Measurements from ENCODE around the gene CORIN. TPM values are rescaled to one million over a fixed set of nuclear protein-coding genes. Genes with fewer than 3 reads are reported as not detected.

CORIN gene
- total and polyA plus RNA-seq, 2 donors (not counting 3 experiments of a cell fraction or from before 2014, with no cell fraction given), result 0.07 to 0.40 TPM

- DNase-seq (ENCODE audit: low read depth, low spot score) (no peak), FAIRE-seq (no peak)
- no peaks in the 10 kb centered on the region for H3K36me3 ChIP-seq (ENCODE audit: control insufficient read depth in 2 of 2, extremely low read depth in 1 of 2, insufficient read depth in 2 of 2, low read length in 2 of 2)
- ChIA-PET POLR2A (no interaction called here), CTCF (no interaction called here)
- dilution Hi-C loops (cut with MboI; ENCODE audit: extremely low pct_ligation_motif_present, low sequenced_read_pairs), result no loop called here
- no peaks in the 10 kb centered on the region for H4K20me1 ChIP-seq (replicated peaks; ENCODE audit: control insufficient read depth, extremely low read depth, insufficient read depth, low read length)
- intact Hi-C loops (cut with micrococcal nuclease), result no loop called here
- H3K4me2 ChIP-seq (ENCODE audit: insufficient read depth, low read length), result no peak overlapping the region
- TF ChIP-seq POLR2A (IDR thresholded peaks at IDR 0.05; ENCODE audit: low read depth, low read length), result no peak
- no peak for TF ChIP-seq MAX (IDR thresholded peaks at IDR 0.05; ENCODE audit: insufficient read depth, insufficient read length)
- no peak for TF ChIP-seq POLR2AphosphoS5 (IDR thresholded peaks at IDR 0.05; ENCODE audit: insufficient read depth, low read depth, low read length)
- no peak for TF ChIP-seq CTCF (IDR thresholded peaks at IDR 0.05; ENCODE audit: extremely low read depth in 1 of 2, insufficient read depth in 1 of 2, low read depth in 1 of 2, low read length in 2 of 2)
- no peak for TF ChIP-seq GATA2 (IDR thresholded peaks at IDR 0.05; ENCODE audit: insufficient read depth, insufficient read length, low read depth, low read length)
- TF ChIP-seq JUN (IDR thresholded peaks at IDR 0.05; ENCODE audit: borderline replicate concordance, insufficient read depth, insufficient read length, low read depth), result no peak
- no peak for TF ChIP-seq MYC (IDR thresholded peaks at IDR 0.05; ENCODE audit: low read depth, low read length)
- TF ChIP-seq FOS (IDR thresholded peaks at IDR 0.05; ENCODE audit: borderline replicate concordance, insufficient read depth, low read length), result no peak
- TF ChIP-seq EZH2 (IDR thresholded peaks at IDR 0.05; ENCODE audit: borderline replicate concordance, low read depth, low read length, severe bottlenecking), result no peak
- H3K9ac ChIP-seq (replicated peaks; ENCODE audit: extremely low read depth, insufficient read depth, low read length), result no peak overlapping the region
- no TSS peak for BruUV-seq (replicated peaks)
- no peaks in the 10 kb centered on the region for H3K9me3 ChIP-seq (replicated peaks; ENCODE audit: control insufficient read depth, insufficient read depth, low read length)
- no peak overlapping the region for H2AFZ ChIP-seq (ENCODE audit: low read depth, low read length)
- H3K79me2 ChIP-seq (ENCODE audit: control insufficient read depth, insufficient read depth, low read length), result no peaks in the 10 kb centered on the region
- no peaks in the 10 kb centered on the region for H3K27me3 ChIP-seq (ENCODE audit: control insufficient read depth in 2 of 2, insufficient read depth in 2 of 2, low read length in 2 of 2)
- no peak overlapping the region for H3K4me3 ChIP-seq (replicated peaks in 1 of 3; ENCODE audit: insufficient read depth in 1 of 3, low read depth in 1 of 3, low read length in 3 of 3)
- no peak overlapping the region for H3K27ac ChIP-seq (ENCODE audit: insufficient read depth, low read depth, low read length)
- no peaks in the 10 kb centered on the region for H3K9me1 ChIP-seq (replicated peaks; ENCODE audit: control insufficient read depth, extremely low read depth, insufficient read depth, low read length)
- H3K4me1 ChIP-seq (ENCODE audit: control insufficient read depth, extremely low read depth, insufficient read depth, low read length), result no peaks in the 10 kb centered on the region
Observed at GRCh38 chr4:47640911-47641310, 197.0 kb downstream of the CORIN start.
